ENCODE results near the gene MAPK4. TPM values are rescaled to one million over a fixed set of nuclear protein-coding genes. Genes with fewer than 3 reads are reported as not detected.

The MAPK4 gene
- total and polyA plus RNA-seq, 7 experiments from 2014 or later = not detected

DNA sequence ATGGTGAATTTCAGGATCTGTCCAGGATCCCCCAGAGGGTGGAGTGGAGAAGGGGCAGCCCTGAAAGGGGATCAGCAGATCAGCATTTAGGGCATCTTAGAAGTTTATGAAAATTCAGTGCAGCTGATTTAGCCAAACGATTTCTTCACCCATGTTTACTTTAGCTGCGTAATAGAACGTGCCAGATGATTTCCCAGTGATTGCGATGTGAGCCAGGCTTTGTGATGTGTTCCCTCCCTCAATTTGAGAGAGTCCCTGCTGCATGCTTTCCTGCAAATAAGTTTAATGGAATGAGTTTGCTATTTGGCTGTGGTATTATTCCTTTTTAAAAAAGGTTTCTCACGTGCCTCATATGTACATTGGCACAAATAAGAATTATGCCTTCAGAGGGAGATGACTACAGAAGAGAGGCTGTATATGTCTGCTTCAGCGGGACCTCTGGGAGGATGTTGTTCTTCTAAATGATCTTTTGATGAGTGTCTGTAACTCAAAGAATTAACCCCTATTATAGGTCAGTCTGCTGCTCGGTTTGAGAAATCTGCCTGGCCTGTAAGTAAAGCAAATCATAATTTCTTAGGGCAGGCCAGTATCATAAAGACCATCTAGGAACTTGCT lies 148.1 kb downstream of the MAPK4 start:
- Mint-ChIP-seq H3K27ac (no peak overlapping the region), H3K4me3 (no peak overlapping the region), H3K27me3 (peaks cover 0 to 8% (median 4%) of the 10 kb centered on the region in 5 donors), H3K4me1 (no peaks in the 10 kb centered on the region), H3K9me3 (no peaks in the 10 kb centered on the region), H3K36me3 (no peaks in the 10 kb centered on the region)
- H3K36me3 ChIP-seq (ENCODE audit: control insufficient read depth in 2 of 3, insufficient read depth in 3 of 3, low read length in 3 of 3) = no peaks in the 10 kb centered on the region
- no peaks in the 10 kb centered on the region for H3K4me1 ChIP-seq (ENCODE audit: control insufficient read depth in 2 of 2, insufficient read depth in 2 of 2, low read length in 2 of 2)
- DNase-seq (no peak), ATAC-seq (no peak)
- H3K4me3 ChIP-seq (ENCODE audit: low read length) = no peak overlapping the region
- CTCF ChIA-PET = no interaction called here
- no peaks in the 10 kb centered on the region for H3K27me3 ChIP-seq (ENCODE audit: control insufficient read depth in 2 of 2, insufficient read depth in 2 of 2, low read length in 2 of 2)
- H3K9me3 ChIP-seq (ENCODE audit: control insufficient read depth in 2 of 3, low read length in 3 of 3) = no peaks in the 10 kb centered on the region
- no peak overlapping the region for H3K27ac ChIP-seq (ENCODE audit: low read depth, low read length)
- intact Hi-C loops (cut with micrococcal nuclease) = no loop called here
- POLR2A ChIA-PET = no interaction called here

DNA sequence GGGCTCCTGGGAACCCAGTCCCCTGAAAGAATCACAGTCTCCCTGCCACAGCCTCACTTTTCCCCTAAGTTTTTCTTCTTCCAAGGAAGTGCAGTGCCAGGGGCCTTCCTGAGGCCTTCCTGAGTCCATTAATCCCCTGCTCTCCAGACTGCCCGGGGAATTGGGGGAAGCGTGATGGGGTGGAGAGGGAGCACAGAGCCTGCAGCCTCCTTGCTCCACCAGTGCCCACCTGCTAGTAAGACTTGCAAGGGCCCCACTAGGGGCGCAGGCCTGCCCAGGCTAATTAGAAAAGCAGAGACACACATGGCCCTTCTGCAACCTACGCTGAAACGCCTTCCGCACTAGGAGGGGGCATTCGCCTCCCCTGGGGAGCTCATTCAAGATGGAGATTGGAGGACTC lies 149.3 kb downstream of the MAPK4 start:
- Histone ChIP-seq H3K4me3 (ENCODE audit: low read length) (no peak overlapping the region), H3K9me3 (ENCODE audit: control insufficient read depth in 2 of 3, low read length in 3 of 3) (no peaks in the 10 kb centered on the region), H3K4me1 (ENCODE audit: control insufficient read depth in 2 of 2, insufficient read depth in 2 of 2, low read length in 2 of 2) (no peaks in the 10 kb centered on the region), H3K27ac (ENCODE audit: low read depth, low read length) (no peak overlapping the region), H3K27me3 (ENCODE audit: control insufficient read depth in 2 of 2, insufficient read depth in 2 of 2, low read length in 2 of 2) (no peaks in the 10 kb centered on the region), H3K36me3 (ENCODE audit: control insufficient read depth in 2 of 3, insufficient read depth in 3 of 3, low read length in 3 of 3) (no peaks in the 10 kb centered on the region)
- ATAC-seq = no peak
- DNase-seq = no peak
- Mint-ChIP-seq H3K27ac (no peak overlapping the region), H3K36me3 (no peaks in the 10 kb centered on the region), H3K4me1 (no peaks in the 10 kb centered on the region), H3K9me3 (no peaks in the 10 kb centered on the region), H3K27me3 (peaks cover 0 to 8% (median 0%) of the 10 kb centered on the region in 5 donors), H3K4me3 (no peak overlapping the region)
- POLR2A ChIA-PET = no interaction called here
- CTCF ChIA-PET = no interaction called here
- intact Hi-C loops (cut with micrococcal nuclease) = no loop called here

DNA sequence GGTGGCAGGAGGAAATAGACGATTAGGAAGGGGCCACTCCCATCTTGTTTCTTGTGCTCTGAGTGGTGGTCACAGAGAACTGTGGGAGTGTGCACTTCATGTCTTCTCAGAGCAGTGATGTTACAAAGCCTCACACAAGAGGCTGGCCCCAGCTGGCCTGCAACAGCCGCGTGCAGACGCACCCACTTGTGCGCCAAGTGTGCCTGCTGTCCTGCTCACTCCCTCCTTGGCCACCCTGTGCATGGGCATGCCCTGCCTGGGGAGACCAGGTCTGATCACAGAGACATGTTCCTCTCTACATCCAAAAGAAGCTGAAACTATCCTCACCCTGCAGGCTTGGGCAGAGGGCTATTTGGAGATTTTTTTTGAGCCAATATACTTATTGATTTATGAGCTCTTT lies 151.5 kb downstream of the MAPK4 start:
- H3K9me3 Mint-ChIP-seq = peaks cover 0 to 8% (median 5%) of the 10 kb centered on the region in 11 donors
- POLR2A ChIA-PET = no interaction called here
- CTCF ChIA-PET = no interaction called here
- H3K36me3 ChIP-seq (ENCODE audit: control insufficient read depth in 2 of 3, insufficient read depth in 3 of 3, low read length in 3 of 3) = no peaks in the 10 kb centered on the region
- H3K27me3 Mint-ChIP-seq = peaks cover 0 to 14% (median 0%) of the 10 kb centered on the region in 5 donors
- ATAC-seq = no peak
- H3K4me1 ChIP-seq (ENCODE audit: control insufficient read depth in 2 of 2, insufficient read depth in 2 of 2, low read length in 2 of 2) = no peaks in the 10 kb centered on the region
- no peak overlapping the region for H3K27ac Mint-ChIP-seq
- H3K4me3 ChIP-seq (ENCODE audit: low read length) = no peak overlapping the region
- H3K4me1 Mint-ChIP-seq = no peaks in the 10 kb centered on the region
- H3K27me3 ChIP-seq (ENCODE audit: control insufficient read depth in 2 of 2, insufficient read depth in 2 of 2, low read length in 2 of 2) = no peaks in the 10 kb centered on the region
- DNase-seq = no peak
- no peaks in the 10 kb centered on the region for H3K9me3 ChIP-seq (ENCODE audit: control insufficient read depth in 2 of 3, low read length in 3 of 3)
- H3K27ac ChIP-seq (ENCODE audit: low read depth, low read length) = no peak overlapping the region
- no peaks in the 10 kb centered on the region for H3K36me3 Mint-ChIP-seq
- intact Hi-C loops (cut with micrococcal nuclease) = no loop called here
- no peak overlapping the region for H3K4me3 Mint-ChIP-seq

DNA sequence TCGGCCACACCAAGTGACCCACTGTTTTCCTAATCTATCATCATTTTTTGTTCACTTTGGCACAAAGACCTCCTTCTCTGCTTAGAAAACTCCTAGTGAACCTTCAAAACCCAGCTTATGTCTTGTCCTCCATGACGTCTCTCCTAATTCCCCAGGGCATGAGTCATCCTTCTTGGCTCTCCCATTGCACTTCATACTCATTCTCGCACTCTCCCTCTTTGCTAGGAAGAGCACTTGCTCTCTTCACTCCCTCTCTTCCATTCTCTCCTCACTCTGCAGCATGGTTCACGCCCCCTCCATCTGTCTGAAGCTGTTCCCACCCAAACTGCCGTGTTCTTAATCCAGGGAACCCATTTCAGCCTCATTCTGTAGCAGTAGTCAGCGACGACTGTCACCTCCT lies 156.0 kb downstream of the MAPK4 start:
- no peak for DNase-seq
- H3K27me3 Mint-ChIP-seq = peaks cover 0 to 23% (median 6%) of the 10 kb centered on the region in 5 donors
- Histone ChIP-seq H3K27me3 (ENCODE audit: control insufficient read depth in 2 of 2, insufficient read depth in 2 of 2, low read length in 2 of 2) (no peaks in the 10 kb centered on the region), H3K4me1 (ENCODE audit: control insufficient read depth in 2 of 2, insufficient read depth in 2 of 2, low read length in 2 of 2) (no peaks in the 10 kb centered on the region), H3K9me3 (ENCODE audit: control insufficient read depth in 2 of 3, low read length in 3 of 3) (no peaks in the 10 kb centered on the region), H3K4me3 (ENCODE audit: low read length) (no peak overlapping the region), H3K36me3 (ENCODE audit: control insufficient read depth in 2 of 3, insufficient read depth in 3 of 3, low read length in 3 of 3) (no peaks in the 10 kb centered on the region), H3K27ac (ENCODE audit: low read depth, low read length) (no peak overlapping the region)
- intact Hi-C loops (cut with micrococcal nuclease) = no loop called here
- no peak overlapping the region for H3K4me3 Mint-ChIP-seq
- H3K9me3 Mint-ChIP-seq = peaks cover 0 to 12% (median 6%) of the 10 kb centered on the region in 11 donors
- ATAC-seq = no peak
- ChIA-PET POLR2A (no interaction called here), CTCF (no interaction called here)
- H3K27ac Mint-ChIP-seq = no peak overlapping the region
- no peaks in the 10 kb centered on the region for H3K4me1 Mint-ChIP-seq
- no peaks in the 10 kb centered on the region for H3K36me3 Mint-ChIP-seq

DNA sequence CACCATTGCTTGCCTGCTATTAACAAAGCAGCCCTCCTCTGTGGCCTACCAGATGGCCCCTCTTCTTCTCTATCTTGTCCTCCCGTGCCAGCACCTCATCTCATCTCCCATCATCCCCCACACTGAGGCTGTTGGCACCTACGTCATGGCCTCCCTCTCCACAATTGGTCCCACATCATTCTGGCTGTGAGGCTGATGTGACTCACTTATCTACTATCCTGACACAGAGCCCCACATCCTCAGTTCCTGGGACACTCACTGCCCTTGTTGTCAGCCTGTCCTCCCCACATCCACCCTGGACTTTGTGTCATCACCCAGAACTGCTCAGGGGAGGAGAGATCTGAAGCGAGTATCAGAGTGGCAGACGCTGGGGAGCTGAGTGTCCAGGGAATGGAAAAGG lies 157.0 kb downstream of the MAPK4 start:
- H3K36me3 Mint-ChIP-seq = no peaks in the 10 kb centered on the region
- no peaks in the 10 kb centered on the region for H3K9me3 ChIP-seq (ENCODE audit: control insufficient read depth in 2 of 3, low read length in 3 of 3)
- H3K9me3 Mint-ChIP-seq = peaks cover 0 to 12% (median 6%) of the 10 kb centered on the region in 11 donors
- ChIA-PET POLR2A (no interaction called here), CTCF (no interaction called here)
- intact Hi-C loops (cut with micrococcal nuclease) = no loop called here
- peaks cover 0 to 23% (median 6%) of the 10 kb centered on the region in 5 donors for H3K27me3 Mint-ChIP-seq
- no peaks in the 10 kb centered on the region for H3K4me1 Mint-ChIP-seq
- H3K27me3 ChIP-seq (ENCODE audit: control insufficient read depth in 2 of 2, insufficient read depth in 2 of 2, low read length in 2 of 2) = no peaks in the 10 kb centered on the region
- no peak overlapping the region for H3K4me3 Mint-ChIP-seq
- no peak for ATAC-seq
- H3K4me3 ChIP-seq (ENCODE audit: low read length) = no peak overlapping the region
- no peak overlapping the region for H3K27ac Mint-ChIP-seq
- H3K27ac ChIP-seq (ENCODE audit: low read depth, low read length) = no peak overlapping the region
- H3K36me3 ChIP-seq (ENCODE audit: control insufficient read depth in 2 of 3, insufficient read depth in 3 of 3, low read length in 3 of 3) = no peaks in the 10 kb centered on the region
- no peaks in the 10 kb centered on the region for H3K4me1 ChIP-seq (ENCODE audit: control insufficient read depth in 2 of 2, insufficient read depth in 2 of 2, low read length in 2 of 2)
- no peak for DNase-seq

DNA sequence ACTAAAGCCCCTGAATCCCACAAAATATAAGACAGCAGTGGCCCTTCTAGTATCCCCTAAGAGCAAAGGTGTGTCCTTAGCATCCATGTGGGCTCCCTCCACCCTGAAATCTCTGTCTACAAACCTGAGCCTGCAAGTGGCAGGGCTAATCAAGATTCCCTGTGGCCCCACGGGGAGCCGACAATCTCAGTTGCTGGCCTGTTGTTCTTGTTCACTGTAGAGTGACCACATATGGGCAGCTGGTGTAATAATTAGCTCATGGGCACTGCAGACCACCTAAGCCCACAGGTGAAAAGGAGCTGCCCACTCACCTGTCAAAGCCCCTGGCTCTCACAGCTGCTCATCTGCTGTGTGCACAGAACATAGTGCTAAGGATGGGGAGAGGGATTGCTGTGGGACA lies 157.7 kb downstream of the MAPK4 start:
- peaks cover 0 to 23% (median 6%) of the 10 kb centered on the region in 5 donors for H3K27me3 Mint-ChIP-seq
- no peaks in the 10 kb centered on the region for H3K4me1 Mint-ChIP-seq
- H3K27ac ChIP-seq (ENCODE audit: low read depth, low read length) = no peak overlapping the region
- H3K27ac Mint-ChIP-seq = no peak overlapping the region
- no peaks in the 10 kb centered on the region for H3K4me1 ChIP-seq (ENCODE audit: control insufficient read depth in 2 of 2, insufficient read depth in 2 of 2, low read length in 2 of 2)
- H3K4me3 Mint-ChIP-seq = no peak overlapping the region
- no peak for DNase-seq
- ChIA-PET CTCF (no interaction called here), POLR2A (no interaction called here)
- H3K9me3 ChIP-seq (ENCODE audit: control insufficient read depth in 2 of 3, low read length in 3 of 3) = no peaks in the 10 kb centered on the region
- no peak for ATAC-seq
- peaks cover 0 to 12% (median 6%) of the 10 kb centered on the region in 11 donors for H3K9me3 Mint-ChIP-seq
- no peaks in the 10 kb centered on the region for H3K36me3 Mint-ChIP-seq
- no peaks in the 10 kb centered on the region for H3K36me3 ChIP-seq (ENCODE audit: control insufficient read depth in 2 of 3, insufficient read depth in 3 of 3, low read length in 3 of 3)
- no peak overlapping the region for H3K4me3 ChIP-seq (ENCODE audit: low read length)
- no peaks in the 10 kb centered on the region for H3K27me3 ChIP-seq (ENCODE audit: control insufficient read depth in 2 of 2, insufficient read depth in 2 of 2, low read length in 2 of 2)
- intact Hi-C loops (cut with micrococcal nuclease) = no loop called here

DNA sequence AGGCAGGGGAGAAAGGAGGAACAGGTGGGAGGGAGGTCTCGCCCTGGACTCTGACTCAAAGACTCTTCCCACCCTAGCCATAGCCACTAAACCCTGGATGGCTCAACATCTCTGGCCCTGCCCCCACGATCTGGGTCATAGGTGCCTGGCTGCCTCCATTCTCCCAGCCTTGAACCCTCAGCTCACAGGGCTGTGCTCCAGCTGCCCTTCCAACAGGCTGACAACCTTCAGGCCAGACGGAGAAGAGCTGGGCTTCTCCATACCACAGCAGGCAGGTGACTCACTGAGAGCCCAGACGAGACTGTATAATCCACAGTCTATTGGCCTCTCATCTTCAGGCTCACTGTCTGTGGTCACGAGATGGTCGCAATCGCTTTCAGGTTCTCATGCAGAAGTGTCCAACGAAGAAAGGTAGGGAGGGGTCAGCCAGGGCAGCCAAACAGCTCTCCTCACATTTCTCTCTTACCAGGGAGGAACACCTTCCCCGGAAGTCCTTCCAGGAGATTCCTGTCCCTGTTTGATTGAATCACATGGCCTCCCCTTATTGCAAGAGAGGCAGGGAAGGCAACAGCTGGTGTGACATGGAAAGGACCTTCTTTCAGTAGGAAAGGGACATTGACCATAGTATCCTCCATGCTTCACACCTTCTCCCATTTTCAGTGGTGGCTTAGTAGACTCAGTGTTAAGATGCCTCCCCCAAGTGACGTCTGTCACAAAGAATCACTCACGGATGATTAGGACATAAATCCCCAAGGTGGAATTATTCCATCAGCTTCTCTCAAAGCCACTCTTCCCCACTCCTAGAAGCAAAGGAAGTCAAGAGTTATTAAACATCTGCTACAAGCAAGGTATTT lies 159.8 kb downstream of the MAPK4 start:
- ATAC-seq = no peak
- no peaks in the 10 kb centered on the region for H3K36me3 Mint-ChIP-seq
- Histone ChIP-seq H3K9me3 (ENCODE audit: control insufficient read depth in 2 of 3, low read length in 3 of 3) (no peaks in the 10 kb centered on the region), H3K4me1 (ENCODE audit: control insufficient read depth in 2 of 2, insufficient read depth in 2 of 2, low read length in 2 of 2) (no peaks in the 10 kb centered on the region), H3K27ac (ENCODE audit: low read depth, low read length) (no peak overlapping the region), H3K36me3 (ENCODE audit: control insufficient read depth in 2 of 3, insufficient read depth in 3 of 3, low read length in 3 of 3) (no peaks in the 10 kb centered on the region), H3K4me3 (ENCODE audit: low read length) (no peak overlapping the region), H3K27me3 (ENCODE audit: control insufficient read depth in 2 of 2, insufficient read depth in 2 of 2, low read length in 2 of 2) (no peaks in the 10 kb centered on the region)
- intact Hi-C loops (cut with micrococcal nuclease) = no loop called here
- H3K9me3 Mint-ChIP-seq = peaks cover 0 to 12% (median 6%) of the 10 kb centered on the region in 11 donors
- H3K4me3 Mint-ChIP-seq = no peak overlapping the region
- no peak overlapping the region for H3K27ac Mint-ChIP-seq
- ChIA-PET POLR2A (no interaction called here), CTCF (no interaction called here)
- H3K4me1 Mint-ChIP-seq = no peaks in the 10 kb centered on the region
- peaks cover 0 to 28% (median 9%) of the 10 kb centered on the region in 5 donors for H3K27me3 Mint-ChIP-seq
- no peak for DNase-seq
